ENCODE results near the gene MYOZ2. TPM values are rescaled to one million over a fixed set of nuclear protein-coding genes. Genes with fewer than 3 reads are reported as not detected.

The MYOZ2 gene
- total RNA-seq (under 1 TPM in 5 of 9 donors, not detected in 4; 0.06 to 0.28 (median 0.11) TPM), polyA plus RNA-seq (under 1 TPM; 0.16 to 0.80 (median 0.30) TPM)
- long read RNA-seq, donor 1, result 0 reads
- long read RNA-seq, donor 2, partial matches to known transcripts, result 0 of 1 reads
- long read RNA-seq, donor 2, other reads (novel, unspliced or antisense), result 0 of 1 reads
- long read RNA-seq, donor 3, result 0 reads
- long read RNA-seq, donor 4, result 0 reads
- long read RNA-seq, donor 5, result 0 reads
- long read RNA-seq, donor 6, result 0 reads
- long read RNA-seq, donor 7, partial matches to known transcripts, result 0 of 1 reads
- long read RNA-seq, donor 7, other reads (novel, unspliced or antisense), result 0 of 1 reads
- long read RNA-seq, donor 8, result 0 reads
- long read RNA-seq, donor 9, partial matches to known transcripts, result 0 of 2 reads
- long read RNA-seq, donor 9, other reads (novel, unspliced or antisense), result 0 of 2 reads
- long read RNA-seq, donor 10, result 0 reads

DNA sequence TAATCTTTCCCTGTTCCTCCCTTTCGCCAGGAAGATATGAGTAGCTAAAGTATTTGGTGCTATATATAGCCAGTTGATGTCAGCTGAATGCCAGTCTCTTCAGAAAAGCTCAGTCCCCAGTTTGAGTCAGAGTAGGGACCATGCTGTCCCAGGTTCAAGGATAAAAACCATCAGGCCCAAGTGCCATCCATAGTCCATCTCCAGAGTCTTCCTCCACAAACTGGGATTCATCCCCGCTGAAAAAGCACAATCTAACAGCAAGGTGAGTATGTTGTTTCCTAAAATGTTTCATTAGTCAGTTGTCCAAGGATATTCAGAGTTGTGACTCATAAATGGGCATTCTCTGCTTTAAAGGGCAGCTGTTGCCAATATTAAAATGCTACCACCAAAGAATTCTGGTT is at the start of gene MYOZ2:
MYOZ2 (plus strand) TSS at position 112 of the 401 bp plus-strand sequence. CDS start 694 bp downstream, outside the sequence.
- H3K9me3 ChIP-seq (replicated peaks in 1 of 3), result no peaks in the 10 kb centered on the region
- H3K27me3 ChIP-seq, result no peaks in the 10 kb centered on the region
- H3K36me3 ChIP-seq (replicated peaks in 1 of 2), result no peaks in the 10 kb centered on the region
- DNase-seq, result no peak
- no peak within 1 kb of the TSS for H3K27ac ChIP-seq
- H3K4me1 ChIP-seq (replicated peaks in 1 of 2), result peaks cover 0 to 3% of the 10 kb centered on the region in 2 donors
- TF ChIP-seq, protein P1, sequence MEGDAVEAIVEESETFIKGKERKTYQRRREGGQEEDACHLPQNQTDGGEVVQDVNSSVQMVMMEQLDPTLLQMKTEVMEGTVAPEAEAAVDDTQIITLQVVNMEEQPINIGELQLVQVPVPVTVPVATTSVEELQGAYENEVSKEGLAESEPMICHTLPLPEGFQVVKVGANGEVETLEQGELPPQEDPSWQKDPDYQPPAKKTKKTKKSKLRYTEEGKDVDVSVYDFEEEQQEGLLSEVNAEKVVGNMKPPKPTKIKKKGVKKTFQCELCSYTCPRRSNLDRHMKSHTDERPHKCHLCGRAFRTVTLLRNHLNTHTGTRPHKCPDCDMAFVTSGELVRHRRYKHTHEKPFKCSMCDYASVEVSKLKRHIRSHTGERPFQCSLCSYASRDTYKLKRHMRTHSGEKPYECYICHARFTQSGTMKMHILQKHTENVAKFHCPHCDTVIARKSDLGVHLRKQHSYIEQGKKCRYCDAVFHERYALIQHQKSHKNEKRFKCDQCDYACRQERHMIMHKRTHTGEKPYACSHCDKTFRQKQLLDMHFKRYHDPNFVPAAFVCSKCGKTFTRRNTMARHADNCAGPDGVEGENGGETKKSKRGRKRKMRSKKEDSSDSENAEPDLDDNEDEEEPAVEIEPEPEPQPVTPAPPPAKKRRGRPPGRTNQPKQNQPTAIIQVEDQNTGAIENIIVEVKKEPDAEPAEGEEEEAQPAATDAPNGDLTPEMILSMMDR (IDR thresholded peaks at IDR 0.05), result no peak
- TF ChIP-seq POLR2A (IDR thresholded peaks at IDR 0.05), result no peak
- intact Hi-C loops (cut with DNase I), result no loop called here
- no peak within 1 kb of the TSS for H3K4me3 ChIP-seq
- WGBS, 4 donors, result 41 to 50% (median 45%) methylated on average over 2 of the region's 2 CpGs

DNA sequence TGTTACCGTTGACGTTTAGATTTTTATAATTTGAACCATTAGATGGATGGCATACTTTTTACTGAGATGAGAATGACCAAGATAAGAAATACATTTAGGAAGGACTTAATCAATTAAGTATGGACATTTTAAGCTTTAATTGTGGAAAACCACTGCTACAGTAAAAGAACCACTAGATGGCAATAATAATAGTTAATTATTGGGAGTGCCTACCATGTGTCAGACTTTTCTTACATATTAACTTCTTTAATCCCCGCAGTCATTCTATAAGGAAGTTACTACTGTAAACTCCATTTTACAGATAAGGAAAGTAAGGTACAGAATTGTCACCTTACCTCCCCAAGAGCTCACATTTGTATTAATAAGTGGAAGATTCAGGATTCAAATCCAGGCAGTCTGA is 48.5 kb upstream of the MYOZ2 start:
- intact Hi-C loops (cut with DNase I), result no loop called here
- no peak overlapping the region for H3K27ac ChIP-seq
- WGBS, 4 donors, result 58 to 81% (median 74%) methylated on average over 3 of the region's 3 CpGs

DNA sequence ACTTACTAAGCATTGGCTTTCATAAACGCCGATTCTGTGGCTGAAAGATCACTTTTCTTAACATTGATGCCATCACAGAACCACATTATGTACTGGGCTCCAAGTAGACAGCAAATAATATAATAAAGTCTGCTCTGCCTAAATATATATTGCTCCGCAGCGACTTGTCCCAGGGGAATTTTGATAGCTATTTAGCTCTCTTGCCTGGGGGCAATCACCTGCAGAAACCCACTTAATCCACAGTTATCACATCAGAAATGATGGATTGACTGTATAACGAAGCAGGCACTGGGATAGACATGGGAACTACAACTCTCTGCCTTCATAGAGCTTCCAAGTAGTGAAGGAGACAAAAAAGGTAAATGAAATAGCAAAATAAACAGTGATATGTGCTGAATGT is 48.0 kb upstream of the MYOZ2 start:
- Histone ChIP-seq H3K27ac (no peak overlapping the region), H3K4me1 (replicated peaks in 1 of 2) (no peaks in the 10 kb centered on the region), H3K27me3 (no peaks in the 10 kb centered on the region), H3K4me3 (no peak overlapping the region), H3K36me3 (replicated peaks in 1 of 2) (no peaks in the 10 kb centered on the region), H3K9me3 (replicated peaks in 1 of 3) (peaks cover 0 to 6% (median 0%) of the 10 kb centered on the region in 3 donors)
- intact Hi-C loops (cut with DNase I), result no loop called here
- TF ChIP-seq, protein P1 (IDR thresholded peaks at IDR 0.05), result no peak
- no peak for TF ChIP-seq POLR2A (IDR thresholded peaks at IDR 0.05)
- DNase-seq, result no peak
- WGBS, 4 donors, result 70 to 83% (median 78%) methylated on average over 5 of the region's 5 CpGs

More for the DNA sequence above, 48.5 kb upstream of the MYOZ2 start:
- Histone ChIP-seq H3K4me1 (replicated peaks in 1 of 2) (no peaks in the 10 kb centered on the region), H3K4me3 (no peak overlapping the region), H3K27me3 (no peaks in the 10 kb centered on the region), H3K36me3 (replicated peaks in 1 of 2) (no peaks in the 10 kb centered on the region), H3K9me3 (replicated peaks in 1 of 3) (peaks cover 0 to 6% (median 0%) of the 10 kb centered on the region in 3 donors)
- TF ChIP-seq, protein P1 (IDR thresholded peaks at IDR 0.05), result peak in 4 of 6 experiments; percentile 5 to 40 (median 28)
- no peak for TF ChIP-seq POLR2A (IDR thresholded peaks at IDR 0.05)
- no peak for DNase-seq

DNA sequence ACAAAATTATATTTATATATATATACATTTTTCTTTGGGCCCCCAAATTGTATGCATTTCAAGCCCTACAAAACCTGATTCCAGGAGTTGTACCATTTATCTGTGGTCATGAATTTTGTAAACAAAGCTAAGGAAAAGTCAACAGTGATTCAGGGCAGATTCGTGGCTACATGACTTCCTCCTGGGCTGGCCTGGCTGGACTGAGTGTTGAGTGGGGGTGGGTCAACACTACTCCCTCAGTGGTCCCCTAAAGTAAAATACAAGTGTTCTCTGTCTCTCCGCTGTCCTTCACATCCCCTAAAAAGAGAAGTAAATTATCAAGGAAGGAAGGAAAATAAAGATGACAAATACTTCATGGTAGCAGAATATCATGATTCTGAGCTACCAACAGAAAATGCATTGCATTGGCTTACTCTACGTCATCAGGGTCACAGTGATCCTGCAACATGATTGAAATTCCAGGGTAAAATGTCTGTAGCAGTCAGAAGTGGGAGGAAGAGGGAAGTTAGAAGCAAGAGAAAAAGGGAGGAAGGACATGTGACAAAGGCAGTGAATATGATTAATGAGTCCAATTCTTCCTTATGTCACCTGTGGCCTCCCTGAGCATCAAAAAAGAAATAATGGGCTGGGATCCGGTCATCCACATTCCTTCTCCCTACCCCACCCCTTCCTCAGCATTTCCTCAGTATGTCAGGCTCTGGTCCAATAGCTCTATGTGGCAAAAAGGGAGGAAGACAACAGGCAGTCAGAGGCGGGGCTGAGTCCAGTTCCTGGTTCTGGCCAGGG is 42.4 kb upstream of the MYOZ2 start:
- no peaks in the 10 kb centered on the region for H3K36me3 ChIP-seq (replicated peaks in 1 of 2)
- WGBS, 4 donors, result 54 to 62% (median 59%) methylated on average over 5 of the region's 5 CpGs
- H3K27ac ChIP-seq, result no peak overlapping the region
- H3K9me3 ChIP-seq (replicated peaks in 1 of 3), result no peaks in the 10 kb centered on the region
- TF ChIP-seq POLR2A (IDR thresholded peaks at IDR 0.05), result no peak
- TF ChIP-seq, protein P1 (IDR thresholded peaks at IDR 0.05), result no peak
- H3K4me1 ChIP-seq (replicated peaks in 1 of 2), result no peaks in the 10 kb centered on the region
- intact Hi-C loops (cut with DNase I), result no loop called here
- no peak overlapping the region for H3K4me3 ChIP-seq
- no peaks in the 10 kb centered on the region for H3K27me3 ChIP-seq
- DNase-seq, result no peak
